HepG2 (cell line): ENCODE measurements around the gene NUP214. TPM values are rescaled to one million over a fixed set of nuclear protein-coding genes. Genes with fewer than 3 reads are reported as not detected.

Experiments
- ATAC-seq: fragments of 200-7000 bp; cut with Tn5 transposase; 3 replicates; pipeline ENCODE4 v1.9.1; 2020; ENCODE audit warnings: mild to moderate bottlenecking, moderate library complexity
- BruUV-seq: library from RNA; stranded (reverse); fragments of 400-500 nt; replicated peaks from 2 replicates; lab custom pipeline; 2021; lab: Mats Ljungman, UMichigan
- CTCF ChIA-PET: fragments of 300-600 bp; formaldehyde crosslinking; extraction: SDS; loops from one replicate; lab custom pipeline; 2021; ENCODE audit warnings: low total read pairs, inconsistent platforms, low intra/inter-chr PET ratio; lab: Yijun Ruan, JAX
- POLR2A ChIA-PET: fragments of 350-600 bp; sonication (Branson Sonifier 250); formaldehyde crosslinking; loops from one replicate; lab custom pipeline; 2020; ENCODE audit warnings: antibody characterized with exemption, inconsistent platforms; lab: Yijun Ruan, JAX
- DNase-seq: peaks from one replicate; pipeline ENCODE4 v3.0.0-alpha.2; 2015; ENCODE audit warnings: low spot score
- FAIRE-seq: peaks from 3 replicates; lab custom pipeline; 2011; peaks lifted over from hg19 to GRCh38; lab: Jason Lieb, UNC
- H2AFZ ChIP-seq: one replicate; pipeline ENCODE4 v1.6.1; 2011; ENCODE audit warnings: low read length, inconsistent platforms
- H3K27ac ChIP-seq: fragments of 300-600 bp; 3 replicates; pipeline ENCODE4 v1.8.0; 2011; ENCODE audit warnings: mixed run types, mild to moderate bottlenecking, mixed read lengths, low read length, inconsistent platforms; ENCODE audit not compliant: insufficient read depth; ENCODE audit errors: extremely low read length
- H3K27me3 ChIP-seq, 2 experiments: fragments of 200-600 bp in 1 of 2; 2 replicates in 1 of 2; 3 replicates in 1 of 2; pipeline versions ENCODE4 v1.6.0 to v1.8.0; 2011; ENCODE audit warnings: low read length in 2 of 2, mild to moderate bottlenecking in 2 of 2, moderate library complexity in 2 of 2, inconsistent platforms in 1 of 2; ENCODE audit not compliant: insufficient read depth in 2 of 2, control insufficient read depth in 1 of 2
- H3K36me3 ChIP-seq, 2 experiments: fragments of 200-600 bp in 1 of 2; replicated peaks in 1 of 2; 2 replicates in 1 of 2; 3 replicates in 1 of 2; pipeline versions ENCODE4 v1.5.1 to v1.8.0; 2011; ENCODE audit warnings: low read length in 2 of 2, inconsistent platforms in 1 of 2; ENCODE audit not compliant: insufficient read depth in 2 of 2, control insufficient read depth in 1 of 2
- H3K4me1 ChIP-seq: 2 replicates; pipeline ENCODE4 v1.5.1; 2012; ENCODE audit warnings: low read length, inconsistent platforms; ENCODE audit not compliant: insufficient read depth
- H3K4me2 ChIP-seq: 2 replicates; pipeline ENCODE4 v1.6.0; 2011; ENCODE audit warnings: low read depth, low read length, inconsistent platforms
- H3K4me3 ChIP-seq, 3 experiments: fragments of 200-600 bp in 1 of 3; sonication (generic), shearing (Covaris generic) in 1 of 3; replicated peaks in 1 of 3; 2 replicates each; pipeline ENCODE4 v1.5.1; 2011 to 2016; ENCODE audit warnings: low read length in 3 of 3, inconsistent platforms in 2 of 3, low read depth in 2 of 3, mild to moderate bottlenecking in 2 of 3, control low read depth in 1 of 3, mixed read lengths in 1 of 3; ENCODE audit not compliant: insufficient read depth in 1 of 3
- H3K79me2 ChIP-seq: one replicate; pipeline ENCODE4 v1.6.1; 2011; ENCODE audit warnings: low read length, inconsistent platforms; ENCODE audit not compliant: insufficient read depth
- H3K9ac ChIP-seq: 2 replicates; pipeline ENCODE4 v1.6.0; 2011; ENCODE audit warnings: mild to moderate bottlenecking, low read depth, low read length, inconsistent platforms; ENCODE audit not compliant: insufficient read depth
- H3K9me3 ChIP-seq: 2 replicates; pipeline ENCODE4 v1.5.1; 2012; ENCODE audit warnings: mild to moderate bottlenecking, low read length
- H4K20me1 ChIP-seq: 2 replicates; pipeline ENCODE4 v1.6.0; 2011; ENCODE audit warnings: inconsistent platforms, mild to moderate bottlenecking, low read length, moderate library complexity; ENCODE audit not compliant: insufficient read depth
- CBX2 ChIP-seq, 2 experiments: fragments of 200-600 bp in 1 of 2; sonication (generic); formaldehyde crosslinking in 1 of 2; IDR thresholded peaks; 2 replicates each; pipeline versions ENCODE4 v1.7.0 to v1.8.1; 2018 to 2022; ENCODE audit warnings: low read depth in 2 of 2, low read length in 1 of 2, mild to moderate bottlenecking in 1 of 2, missing genetic modification reagents in 1 of 2
- CCDC6 ChIP-seq: sonication (generic); formaldehyde crosslinking; IDR thresholded peaks from 2 replicates; pipeline ENCODE4 v1.8.1; 2022; ENCODE audit warnings: mild to moderate bottlenecking, missing genetic modification reagents, moderate library complexity
- FOXO1 ChIP-seq: sonication (generic); formaldehyde crosslinking; IDR thresholded peaks from 2 replicates; pipeline ENCODE4 v1.4.0; 2020; ENCODE audit warnings: missing genetic modification reagents
- HNRNPL ChIP-seq: fragments of 200-400 bp; formaldehyde crosslinking; IDR thresholded peaks from 2 replicates; pipeline ENCODE4 v1.6.1; 2017; ENCODE audit warnings: mild to moderate bottlenecking, low read depth, low read length
- HOMEZ ChIP-seq: IDR thresholded peaks from 2 replicates; pipeline ENCODE4 v1.6.1; 2016; ENCODE audit warnings: low read depth
- ISX ChIP-seq: sonication (generic); formaldehyde crosslinking; conservative IDR thresholded peaks from 2 replicates; pipeline ENCODE4 v1.5.0; 2020; ENCODE audit warnings: missing genetic modification reagents
- KAT7 ChIP-seq: IDR thresholded peaks from 2 replicates; pipeline ENCODE4 v1.6.1; 2018; ENCODE audit warnings: borderline replicate concordance, missing compliant biosample characterization
- LCORL ChIP-seq, 2 experiments: fragments of 450-650 bp in 1 of 2; sonication (generic) in 1 of 2; formaldehyde crosslinking in 1 of 2; IDR thresholded peaks; 2 replicates each; pipeline versions ENCODE4 v1.5.0 to v1.6.1; 2017 to 2020; ENCODE audit warnings: antibody characterized with exemption in 1 of 2, missing genetic modification reagents in 1 of 2
- MED1 ChIP-seq: sonication (generic); formaldehyde crosslinking; IDR thresholded peaks from 2 replicates; pipeline ENCODE4 v1.4.0; 2020; ENCODE audit warnings: missing genetic modification reagents
- PRDM4 ChIP-seq: sonication (generic); formaldehyde crosslinking; IDR thresholded peaks from 2 replicates; pipeline ENCODE4 v1.9.0; 2021; ENCODE audit warnings: missing genetic modification reagents, borderline replicate concordance
- SMARCC2 ChIP-seq: fragments of 450-650 bp; IDR thresholded peaks from 2 replicates; pipeline ENCODE4 v1.6.1; 2017; ENCODE audit warnings: antibody characterized with exemption, mild to moderate bottlenecking
- SNAPC5 ChIP-seq: sonication (generic); formaldehyde crosslinking; IDR thresholded peaks from 2 replicates; pipeline ENCODE4 v1.8.1; 2023; ENCODE audit warnings: mild to moderate bottlenecking, missing genetic modification reagents, borderline replicate concordance
- TSC22D2 ChIP-seq: sonication (generic); formaldehyde crosslinking; IDR thresholded peaks from 2 replicates; pipeline ENCODE4 v1.5.1; 2020; ENCODE audit warnings: missing genetic modification reagents, mild to moderate bottlenecking, borderline replicate concordance
- ZFX ChIP-seq: sonication (generic); formaldehyde crosslinking; IDR thresholded peaks from 2 replicates; pipeline ENCODE4 v1.4.0; 2020; ENCODE audit warnings: mild to moderate bottlenecking, low read depth, missing genetic modification reagents, moderate library complexity
- ZNF205 ChIP-seq: IDR thresholded peaks from 2 replicates; pipeline ENCODE4 v1.6.1; 2018; ENCODE audit warnings: missing biosample characterization, missing genetic modification reagents
- ZNF235 ChIP-seq: sonication (generic); formaldehyde crosslinking; IDR thresholded peaks from 2 replicates; pipeline ENCODE4 v1.8.1; 2023; ENCODE audit warnings: mild to moderate bottlenecking, missing genetic modification reagents, borderline replicate concordance
- ZNF512B ChIP-seq: sonication (generic); formaldehyde crosslinking; IDR thresholded peaks from 2 replicates; pipeline ENCODE4 v1.5.1; 2020; ENCODE audit warnings: missing genetic modification reagents, mild to moderate bottlenecking, borderline replicate concordance
- ZNF792 ChIP-seq: IDR thresholded peaks from 2 replicates; pipeline ENCODE4 v1.6.1; 2016
- WGBS: methylation state at CpG from one replicate; pipeline ENCODE4 v1.1.6; 2017; ENCODE audit warnings: low lambda C conversion rate; 5-methylcytosine and 5-hydroxymethylcytosine counted together
- in situ Hi-C: cut with HindIII; loops from 2 replicates; pipeline ENCODE4 v1.10.0; 2017; ENCODE audit warnings: low pct_unique_long_range_greater_than_20kb; ENCODE audit not compliant: extremely low pct_ligation_motif_present
- intact Hi-C: fragments of 100-400 bp; cut with micrococcal nuclease; formaldehyde crosslinking; loops from one replicate; pipeline ENCODE4 v1.10.0; 2022; ENCODE audit not compliant: unreplicated experiment
- polyA plus RNA-seq, 8 experiments: library from polyadenylated mRNA; depleted of rRNA in 3 of 8; stranded (reverse) in 7 of 8; unstranded in 1 of 8; fragments of >200 nt; fragmentation: Illumina TruSeq in 4 of 8; extraction: Trizol in 4 of 8; gene quantifications; 2 replicates each; pipeline versions ENCODE4 v1.2.1 to v1.2.3, GENCODE V29; 2011 to 2016; ENCODE audit warnings: low read depth in 4 of 8, missing spikeins in 1 of 8, mixed read lengths in 1 of 8; ENCODE audit not compliant: insufficient read depth in 1 of 8
- total RNA-seq, 5 experiments: library from RNA; depleted of rRNA; stranded (reverse); fragments of >200 nt; fragmentation: Illumina TruSeq; extraction: Trizol; gene quantifications; 2 replicates each; pipeline ENCODE4 v1.2.3, GENCODE V29; 2016; ENCODE audit warnings: low read depth in 1 of 5

Gene NUP214
- total and polyA plus RNA-seq, 2 of the 13 experiments (the other 11 are each of a cell fraction or from before 2014, with no cell fraction given), result 8.4 to 16.0 TPM

GRCh38 chr9:131214876-131215275, 89.5 kb downstream of the NUP214 start:
- no peaks in the 10 kb centered on the region for H4K20me1 ChIP-seq
- no peaks in the 10 kb centered on the region for H3K9me3 ChIP-seq
- BruUV-seq, result no TSS peak
- ATAC-seq, result no peak
- no peak overlapping the region for H3K9ac ChIP-seq
- H3K79me2 ChIP-seq, result no peaks in the 10 kb centered on the region
- TF ChIP-seq TSC22D2, result no peak
- TF ChIP-seq ZNF235 (CRISPR knock-in tag), result no peak
- TF ChIP-seq CBX2 (IDR thresholded peaks at IDR 0.05; ENCODE audit: low read depth, low read length), result no peak
- no peak for TF ChIP-seq CBX2 (CRISPR knock-in tag; IDR thresholded peaks at IDR 0.05; ENCODE audit: low read depth)
- TF ChIP-seq KAT7, result no peak
- no peak for TF ChIP-seq ZNF512B
- TF ChIP-seq CCDC6 (CRISPR knock-in tag), result no peak
- no peak for TF ChIP-seq ZNF205 (CRISPR knock-in tag)
- no peak for TF ChIP-seq PRDM4
- no peak for TF ChIP-seq ZFX
- TF ChIP-seq SMARCC2, result no peak
- no peak for TF ChIP-seq HNRNPL
- TF ChIP-seq ISX (CRISPR knock-in tag), result no peak
- no peak for TF ChIP-seq SNAPC5 (CRISPR knock-in tag)
- TF ChIP-seq HOMEZ (CRISPR knock-in tag), result no peak
- TF ChIP-seq MED1 (CRISPR knock-in tag), result no peak
- no peak for TF ChIP-seq LCORL (IDR thresholded peaks at IDR 0.05)
- no peak for TF ChIP-seq LCORL (CRISPR knock-in tag; IDR thresholded peaks at IDR 0.05)
- TF ChIP-seq ZNF792 (CRISPR knock-in tag), result no peak
- no peak for TF ChIP-seq FOXO1 (CRISPR knock-in tag)
- WGBS, result 97% methylated on average over 4 of the region's 4 CpGs
- CTCF ChIA-PET, result no interaction called here
- H3K36me3 ChIP-seq, result peaks cover 5 to 40% of the 10 kb centered on the region in 2 experiments; a peak in 4 of 5 replicates
- no peak overlapping the region for H2AFZ ChIP-seq
- H3K27me3 ChIP-seq, result no peaks in the 10 kb centered on the region
- POLR2A ChIA-PET, result no interaction called here
- intact Hi-C loops (no loop called here), in situ Hi-C loops (no loop called here)
- no peak overlapping the region for H3K4me2 ChIP-seq
- no peak overlapping the region for H3K4me3 ChIP-seq
- no peak for DNase-seq
- no peak overlapping the region for H3K27ac ChIP-seq
- no peaks in the 10 kb centered on the region for H3K4me1 ChIP-seq
- FAIRE-seq, result no peak
